ENCODE data around the gene DSG3. TPM values are rescaled to one million over a fixed set of nuclear protein-coding genes. Genes with fewer than 3 reads are reported as not detected.

DSG3 gene
- total and polyA plus RNA-seq, 2 of the 8 experiments (the other 6 are each of a cell fraction or from before 2014, with no cell fraction given), result 0.03 to 0.07 TPM

- H2BK15ac ChIP-seq (ENCODE audit: low read length), result no peak overlapping the region
- H3K9ac ChIP-seq (replicated peaks in 1 of 4; ENCODE audit: extremely low read depth in 1 of 4, low read depth in 3 of 4, low read length in 3 of 4), result no peak overlapping the region
- H4K8ac ChIP-seq (ENCODE audit: extremely low read depth, insufficient read depth, low read length), result no peak overlapping the region
- H3K79me2 ChIP-seq (ENCODE audit: control insufficient read depth in 1 of 2, insufficient read depth in 2 of 2, low read length in 2 of 2), result no peaks in the 10 kb centered on the region
- no peak overlapping the region for H4K5ac ChIP-seq (ENCODE audit: insufficient read length, low read depth, low read length)
- no peaks in the 10 kb centered on the region for H3K36me3 ChIP-seq (ENCODE audit: control insufficient read depth in 2 of 4, insufficient read depth in 4 of 4, low read length in 3 of 4)
- no peaks in the 10 kb centered on the region for H3K27me3 ChIP-seq (replicated peaks in 1 of 4; ENCODE audit: control insufficient read depth in 3 of 4, extremely low read depth in 1 of 4, insufficient read depth in 3 of 4, low read length in 3 of 4)
- H2BK120ac ChIP-seq (replicated peaks; ENCODE audit: low read depth, low read length), result no peak overlapping the region
- H3K56ac ChIP-seq (replicated peaks; ENCODE audit: insufficient read length, low read depth, low read length), result no peak overlapping the region
- no peak overlapping the region for H3K18ac ChIP-seq (ENCODE audit: extremely low read depth, low read length)
- H2AFZ ChIP-seq (ENCODE audit: low read length), result no peak overlapping the region
- no peaks in the 10 kb centered on the region for H3K4me1 ChIP-seq (replicated peaks in 1 of 4; ENCODE audit: control insufficient read depth in 3 of 4, insufficient read depth in 4 of 4, low read length in 3 of 4)
- H3K23me2 ChIP-seq (ENCODE audit: low read depth, low read length), result no peaks in the 10 kb centered on the region
- H4K91ac ChIP-seq (replicated peaks; ENCODE audit: insufficient read length, low read length), result no peak overlapping the region
- FAIRE-seq (no peak), DNase-seq (ENCODE audit: low read depth in 1 of 2, low spot score in 2 of 2) (no peak)
- H2AK5ac ChIP-seq (ENCODE audit: low read depth, low read length), result no peak overlapping the region
- no peak overlapping the region for H3K27ac ChIP-seq (ENCODE audit: low read depth, low read length)
- no peak overlapping the region for H3K4me2 ChIP-seq (ENCODE audit: insufficient read depth in 1 of 2, low read depth in 2 of 2, low read length in 2 of 2)
- no peak overlapping the region for H2BK12ac ChIP-seq (ENCODE audit: low read depth, low read length)
- H3K9me3 ChIP-seq (ENCODE audit: insufficient read depth in 2 of 2, low read depth in 1 of 2, low read length in 1 of 2), result no peaks in the 10 kb centered on the region
- H2BK5ac ChIP-seq (ENCODE audit: low read depth, low read length), result no peak overlapping the region
- WGBS, 2 experiments (ENCODE audit: extremely low coverage in 1 of 2, insufficient coverage in 1 of 2, insufficient read length in 1 of 2, insufficient replicate concordance in 2 of 2, low coverage in 1 of 2, low lambda C conversion rate in 2 of 2, missing lambda C conversion rate in 1 of 2), result 100% methylated on average over 1 of the region's 1 CpG; no CpG with 5 or more reads in 1 of the 2 experiments
- no peak overlapping the region for H3K4ac ChIP-seq (replicated peaks; ENCODE audit: insufficient read length, low read depth, low read length)
- TF ChIP-seq EZH2 (IDR thresholded peaks at IDR 0.05; ENCODE audit: low read depth, low read length, severe bottlenecking), result no peak
- no peak for TF ChIP-seq RNF2 (IDR thresholded peaks at IDR 0.05; ENCODE audit: borderline replicate concordance, low read depth, low read length, missing control alignments, poor library complexity, severe bottlenecking)
- no peak for TF ChIP-seq FOSL1 (IDR thresholded peaks at IDR 0.05; ENCODE audit: insufficient read depth, low read depth, low read length)
- TF ChIP-seq CEBPB (IDR thresholded peaks at IDR 0.05; ENCODE audit: low read depth, low read length), result no peak
- no peak for TF ChIP-seq RFX5 (IDR thresholded peaks at IDR 0.05; ENCODE audit: borderline replicate concordance, low read depth, low read length)
- no peak for TF ChIP-seq RAD21 (IDR thresholded peaks at IDR 0.05 in 1 of 2, conservative IDR thresholded peaks at IDR 0.05 in 1 of 2; ENCODE audit: low read depth in 2 of 2, low read length in 2 of 2)
- no peak for TF ChIP-seq TAF1 (IDR thresholded peaks at IDR 0.05; ENCODE audit: low read depth, low read length)
- TF ChIP-seq SIN3A (conservative IDR thresholded peaks at IDR 0.05 in 1 of 2, IDR thresholded peaks at IDR 0.05 in 1 of 2; ENCODE audit: low read depth in 1 of 2, low read length in 2 of 2), result no peak
- POLR2A ChIA-PET (ENCODE audit: partially characterized antibody), result no interaction called here
- H3K23ac ChIP-seq (ENCODE audit: insufficient read length), result no peak overlapping the region
- H2BK20ac ChIP-seq (ENCODE audit: low read length), result no peak overlapping the region
- no peaks in the 10 kb centered on the region for H3K79me1 ChIP-seq (ENCODE audit: low read depth, low read length)
- no peak overlapping the region for H3K4me3 ChIP-seq (ENCODE audit: extremely low read depth in 1 of 4, insufficient read depth in 2 of 4, low read depth in 3 of 4, low read length in 4 of 4)
- H3K14ac ChIP-seq (ENCODE audit: insufficient read length), result no peak overlapping the region
- H4K20me1 ChIP-seq (replicated peaks in 1 of 2; ENCODE audit: control insufficient read depth in 1 of 2, insufficient read depth in 2 of 2, low read length in 2 of 2), result no peaks in the 10 kb centered on the region
- CTCF ChIA-PET (ENCODE audit: partially characterized antibody), result interaction anchor here (1.2 kb wide), 1 partner anchor 12 kb away, joined by 3 read pairs; no protein-coding TSS in a partner anchor
These were observed 42.8 kb downstream of the DSG3 start for GRCh38 chr18:31490387-31490786.

All from H1 (cell line).